AG04450 (cell line): ENCODE results near the gene POU6F1. TPM values are rescaled to one million over a fixed set of nuclear protein-coding genes. Genes with fewer than 3 reads are reported as not detected.

Experiments
- CTCF ChIA-PET: fragments of 300-600, 350-600 bp; formaldehyde crosslinking; extraction: SDS; loops from one replicate; lab custom pipeline; 2022; ENCODE audit warnings: antibody characterized with exemption, inconsistent platforms; lab: Charles Lee
- POLR2A ChIA-PET: fragments of 350-600 bp; formaldehyde crosslinking; extraction: SDS; loops from one replicate; lab custom pipeline; 2021; ENCODE audit warnings: antibody characterized with exemption, inconsistent platforms; lab: Yijun Ruan, JAX
- DNase-seq: peaks from one replicate; pipeline ENCODE4 v3.0.0-alpha.2; 2011; ENCODE audit warnings: low read depth, low spot score
- H3K27ac ChIP-seq: one replicate; pipeline ENCODE4 v1.5.1; 2012; ENCODE audit warnings: low read depth, low read length, control low read depth
- H3K27me3 ChIP-seq: one replicate; pipeline ENCODE4 v1.6.0; 2012; ENCODE audit warnings: low read length; ENCODE audit not compliant: control insufficient read depth, insufficient read depth
- H3K4me3 ChIP-seq: 2 replicates; pipeline ENCODE4 v1.5.1; 2011; ENCODE audit warnings: mild to moderate bottlenecking, low read depth, low read length, control low read depth
- H3K9me3 ChIP-seq: 2 replicates; pipeline ENCODE4 v1.5.1; 2012; ENCODE audit warnings: low read length; ENCODE audit not compliant: control insufficient read depth, insufficient read depth
- CTCF ChIP-seq: IDR thresholded peaks from 2 replicates; pipeline ENCODE4 v1.5.1; 2011; ENCODE audit warnings: low read depth, low read length, control low read depth, inconsistent platforms
- polyA plus RNA-seq: library from polyadenylated mRNA; depleted of rRNA; stranded (reverse); fragments of >200 nt; gene quantifications from 2 replicates; pipeline ENCODE4 v1.2.3, GENCODE V29; 2011

Gene POU6F1
- polyA plus RNA-seq, 1 experiment, result 3.1 TPM

DNA sequence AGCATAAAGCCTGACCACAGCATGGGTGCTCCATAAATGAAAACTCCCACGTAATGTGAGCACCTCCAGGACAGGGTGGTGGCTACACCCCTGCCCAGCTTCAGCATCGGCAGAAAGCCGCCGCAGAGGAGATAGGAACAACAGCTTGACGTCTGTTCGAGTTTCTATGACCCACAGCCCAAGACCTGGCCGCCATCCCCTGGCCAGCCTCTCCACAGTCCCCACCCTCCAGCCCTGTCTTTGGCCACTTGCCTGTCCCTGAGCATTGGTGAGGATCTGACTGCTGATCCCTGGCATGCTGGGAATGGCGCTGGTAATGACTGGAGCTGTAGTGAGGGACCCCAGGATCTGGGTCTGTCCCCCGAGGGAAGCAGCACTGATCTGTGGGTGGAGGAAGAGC is 21.3 kb downstream of the POU6F1 start:
- Histone ChIP-seq H3K9me3 (no peaks in the 10 kb centered on the region), H3K27ac (no peak overlapping the region), H3K27me3 (no peaks in the 10 kb centered on the region), H3K4me3 (no peak overlapping the region)
- TF ChIP-seq CTCF, result no peak
- DNase-seq, result no peak
- ChIA-PET CTCF (no interaction called here), POLR2A (no interaction called here)

DNA sequence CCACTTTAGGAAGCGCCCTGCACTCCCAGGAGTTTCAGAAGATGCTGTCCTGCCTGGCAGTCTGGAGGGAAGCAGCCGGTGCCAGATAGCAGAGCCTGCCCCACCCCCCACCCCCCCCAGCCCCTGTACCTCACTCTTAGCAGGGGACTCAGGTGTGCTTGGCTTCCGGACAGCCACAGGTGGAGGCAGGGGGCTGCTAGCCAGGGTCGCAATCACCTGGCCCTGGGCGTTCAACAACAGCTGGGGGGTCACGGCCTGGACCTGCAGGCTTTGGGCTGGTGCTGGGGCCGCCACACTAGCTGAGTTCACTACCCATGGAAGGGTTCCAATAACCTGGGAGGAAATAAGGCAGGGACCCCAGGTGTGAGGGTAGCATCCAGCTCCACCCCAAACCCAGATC is 22.0 kb downstream of the POU6F1 start:
- POLR2A ChIA-PET, result no interaction called here
- TF ChIP-seq CTCF, result no peak
- CTCF ChIA-PET, result no interaction called here
- no peaks in the 10 kb centered on the region for H3K9me3 ChIP-seq
- H3K4me3 ChIP-seq, result no peak overlapping the region
- no peak overlapping the region for H3K27ac ChIP-seq
- DNase-seq, result no peak
- no peaks in the 10 kb centered on the region for H3K27me3 ChIP-seq

DNA sequence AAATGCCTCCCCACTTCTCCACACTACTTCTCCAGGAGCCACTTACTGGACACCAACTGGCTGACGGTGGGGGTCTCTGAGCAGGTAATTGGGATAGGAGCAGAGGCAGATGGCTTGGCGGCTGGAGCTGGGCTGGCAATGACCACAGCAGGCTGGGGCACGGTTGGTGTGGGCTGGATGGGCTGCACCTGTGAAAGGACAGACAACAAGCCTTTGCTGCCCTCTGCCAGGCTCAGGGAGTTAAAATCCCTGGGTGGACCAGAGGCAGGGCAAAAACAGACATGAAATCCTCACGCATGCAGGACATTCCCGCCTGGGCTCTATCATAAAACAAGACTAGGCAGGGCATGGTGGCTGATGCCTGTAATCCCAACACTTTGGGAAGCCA is 25.6 kb downstream of the POU6F1 start:
- H3K9me3 ChIP-seq, result no peaks in the 10 kb centered on the region
- no peak for DNase-seq
- no peak overlapping the region for H3K27ac ChIP-seq
- H3K27me3 ChIP-seq, result no peaks in the 10 kb centered on the region
- no peak for TF ChIP-seq CTCF
- CTCF ChIA-PET, result interaction anchor here (0.5 kb wide), 1 partner anchor 899 kb away, joined by 3 read pairs; no protein-coding TSS in a partner anchor
- POLR2A ChIA-PET, result no interaction called here
- no peak overlapping the region for H3K4me3 ChIP-seq

DNA sequence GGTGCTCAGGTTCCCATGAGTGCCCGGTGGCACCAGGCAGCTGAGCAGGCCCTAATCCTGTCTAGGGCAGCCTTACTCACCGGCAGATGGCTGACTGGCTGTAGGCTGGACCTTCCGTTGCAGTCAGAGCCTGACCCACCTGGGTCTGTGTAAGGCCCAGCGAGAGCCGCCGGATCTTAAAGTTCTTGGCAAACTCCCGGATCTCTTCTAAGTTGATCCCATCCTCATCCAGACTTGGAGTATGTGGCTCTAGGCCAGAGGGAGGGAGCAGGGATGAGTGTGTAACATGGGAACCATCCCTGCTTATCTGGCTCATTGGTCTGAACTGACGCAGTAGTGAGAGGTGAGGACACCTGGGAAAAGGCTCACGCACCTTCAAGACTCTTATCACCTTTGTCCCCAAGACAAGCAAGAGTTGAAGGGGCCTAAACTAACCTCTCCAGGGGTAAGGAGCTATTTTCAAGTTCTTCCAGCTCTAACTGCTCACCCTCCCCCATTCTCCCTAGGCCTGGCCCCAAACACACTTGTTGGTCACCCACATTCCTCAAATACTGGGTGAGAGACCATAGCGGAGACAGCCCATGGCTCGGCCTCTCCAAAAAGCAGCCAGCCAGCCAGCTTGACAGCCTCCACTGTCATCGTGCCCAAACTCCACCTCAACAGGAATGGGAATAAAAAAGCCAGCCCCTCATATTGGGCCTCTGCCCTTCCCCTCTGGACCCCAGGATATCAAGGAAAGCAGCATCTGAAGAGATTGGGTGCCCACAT is 26.2 kb downstream of the POU6F1 start:
- TF ChIP-seq CTCF, result no peak
- POLR2A ChIA-PET, result interaction anchor here (1.0 kb wide), 1 partner anchor 26 kb away, joined by 5 read pairs; the partner anchor contains the start of gene POU6F1
- DNase-seq, result no peak
- Histone ChIP-seq H3K27ac (no peak overlapping the region), H3K9me3 (no peaks in the 10 kb centered on the region), H3K27me3 (no peaks in the 10 kb centered on the region), H3K4me3 (no peak overlapping the region)
- CTCF ChIA-PET, result interaction anchor here (0.5 kb wide), 1 partner anchor 900 kb away, joined by 3 read pairs; no protein-coding TSS in a partner anchor

DNA sequence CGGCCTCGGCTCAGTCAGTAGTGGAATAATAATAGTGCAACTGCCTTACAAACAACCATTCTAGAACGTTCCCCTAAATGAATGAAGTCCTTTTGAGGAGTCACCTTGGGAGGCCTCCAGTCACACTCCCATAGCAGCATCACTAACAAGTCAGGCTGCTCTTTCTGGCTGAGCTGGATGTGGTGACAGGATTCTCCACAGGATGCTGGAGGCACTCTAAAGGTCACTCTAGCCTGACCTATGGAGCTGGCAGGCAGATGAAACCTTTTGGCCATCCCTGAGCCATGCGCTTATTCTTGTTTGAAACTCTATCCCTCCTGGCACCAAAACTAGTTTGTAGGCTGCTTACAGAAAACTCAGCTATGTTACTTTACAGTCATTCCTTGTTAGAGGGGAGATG is 27.0 kb downstream of the POU6F1 start:
- no peaks in the 10 kb centered on the region for H3K9me3 ChIP-seq
- no peak overlapping the region for H3K27ac ChIP-seq
- no peak for TF ChIP-seq CTCF
- H3K4me3 ChIP-seq, result no peak overlapping the region
- no peak for DNase-seq
- CTCF ChIA-PET, result no interaction called here
- no peaks in the 10 kb centered on the region for H3K27me3 ChIP-seq
- POLR2A ChIA-PET, result interaction anchor here (1.0 kb wide), 1 partner anchor 27 kb away, joined by 5 read pairs; the partner anchor contains the start of gene POU6F1
